GM21529 (cell line): ENCODE measurements around the gene METTL3.
"Not testable (repeated sequence)": the region's sequence is repeated elsewhere in the genome, so short reads cannot be mapped to it uniquely, and the experiment has no call there.

Experiments
- ATAC-seq: cut with Tn5 transposase; IDR thresholded peaks from one replicate; pipeline ENCODE4 v1.9.1; 2021; ENCODE audit not compliant: unreplicated experiment

The METTL3 gene

GRCh38 chr14:21510735-21511657 is at the start of gene METTL3:
TSS of gene METTL3 (minus strand) at chr14:21511340. CDS start at chr14:21511223, 117 bp downstream.
- peak; percentile 98 for ATAC-seq

- ATAC-seq, result no peak
Measured at GRCh38 chr14:21558703-21559170, 47.6 kb upstream of the METTL3 start.

GRCh38 chr14:21557084-21557901 is 46.2 kb upstream of the METTL3 start:
- ATAC-seq, result peak; percentile 55

- no peak for ATAC-seq
Measured at GRCh38 chr14:21556378-21557083, 45.4 kb upstream of the METTL3 start.

- no peak for ATAC-seq
Measured at GRCh38 chr14:21553266-21553665, 42.1 kb upstream of the METTL3 start.

GRCh38 chr14:21544588-21544987 is 33.4 kb upstream of the METTL3 start:
- not testable (repeated sequence) for ATAC-seq

GRCh38 chr14:21543963-21544362 is 32.8 kb upstream of the METTL3 start:
- no peak for ATAC-seq

- ATAC-seq, result no peak
Measured at GRCh38 chr14:21543521-21543960, 32.4 kb upstream of the METTL3 start.

GRCh38 chr14:21541413-21542074 is 30.4 kb upstream of the METTL3 start:
- ATAC-seq, result no peak

- ATAC-seq, result no peak
Measured at GRCh38 chr14:21539189-21539940, 28.2 kb upstream of the METTL3 start.

GRCh38 chr14:21537090-21537424 is 25.9 kb upstream of the METTL3 start:
- no peak for ATAC-seq

GRCh38 chr14:21536418-21537089 is 25.4 kb upstream of the METTL3 start:
- no peak for ATAC-seq

- no peak for ATAC-seq
Measured at GRCh38 chr14:21535545-21536417, 24.6 kb upstream of the METTL3 start.

- no peak for ATAC-seq
Measured at GRCh38 chr14:21534576-21534975, 23.4 kb upstream of the METTL3 start.

GRCh38 chr14:21533294-21533693 is 22.2 kb upstream of the METTL3 start:
- no peak for ATAC-seq

GRCh38 chr14:21529515-21529914 is 18.4 kb upstream of the METTL3 start:
- no peak for ATAC-seq

GRCh38 chr14:21528381-21529348 is 17.5 kb upstream of the METTL3 start:
- no peak for ATAC-seq
